ENCODE measurements around the gene LDLRAD3.

Gene LDLRAD3

GRCh38 chr11:36141196-36141953 lies 197.5 kb downstream of the LDLRAD3 start:
- DNase-seq = no peak

- DNase-seq = no peak
These were observed 198.1 kb downstream of the LDLRAD3 start for GRCh38 chr11:36141956-36142355.

GRCh38 chr11:36142439-36142838 lies 198.6 kb downstream of the LDLRAD3 start:
- no peak for DNase-seq

- DNase-seq = no peak
These were observed 199.0 kb downstream of the LDLRAD3 start for GRCh38 chr11:36142879-36143278.

GRCh38 chr11:36146437-36146836 lies 202.6 kb downstream of the LDLRAD3 start:
- no peak for DNase-seq

- DNase-seq = no peak
These were observed 203.6 kb downstream of the LDLRAD3 start for GRCh38 chr11:36147491-36147890.

GRCh38 chr11:36148701-36149100 lies 204.8 kb downstream of the LDLRAD3 start:
- DNase-seq = no peak

- DNase-seq = peak; percentile 99
These were observed 205.8 kb downstream of the LDLRAD3 start for GRCh38 chr11:36149538-36150242.

GRCh38 chr11:36150986-36151385 lies 207.1 kb downstream of the LDLRAD3 start:
- DNase-seq = no peak

GRCh38 chr11:36151933-36152580 lies 208.2 kb downstream of the LDLRAD3 start:
- peak; percentile 52 for DNase-seq

- DNase-seq = peak; percentile 69
These were observed 209.7 kb downstream of the LDLRAD3 start for GRCh38 chr11:36153551-36153950.

- DNase-seq = no peak
These were observed 211.3 kb downstream of the LDLRAD3 start for GRCh38 chr11:36155124-36155561.

GRCh38 chr11:36155770-36156160 lies 211.9 kb downstream of the LDLRAD3 start:
- DNase-seq = peak; percentile 65

- DNase-seq = peak; percentile 24
These were observed 212.4 kb downstream of the LDLRAD3 start for GRCh38 chr11:36156161-36156816.

GRCh38 chr11:36156817-36157519 lies 213.1 kb downstream of the LDLRAD3 start:
- peak; percentile 26 for DNase-seq

GRCh38 chr11:36160091-36160490 lies 216.2 kb downstream of the LDLRAD3 start:
- no peak for DNase-seq

GRCh38 chr11:36161572-36161971 lies 217.7 kb downstream of the LDLRAD3 start:
- no peak for DNase-seq

- no peak for DNase-seq
These were observed 218.4 kb downstream of the LDLRAD3 start for GRCh38 chr11:36162006-36162882.

GRCh38 chr11:36162883-36163434 lies 219.1 kb downstream of the LDLRAD3 start:
- no peak for DNase-seq

GRCh38 chr11:36164506-36165250 lies 220.8 kb downstream of the LDLRAD3 start:
- DNase-seq = peak; percentile 36

Data from fibroblast of skin of scalp (primary cell).